Skin epidermis (tissue), 12 donors: ENCODE results near the gene RCBTB2.
A peak's percentile ranks its signal among the peaks of the same experiment; 100 is the strongest.

ENCODE experiments used
- H3K27ac ChIP-seq, 21 experiments: fragments of 200-600 bp; sonication (generic) in 11 of 21; one replicate each; pipeline ENCODE4 v1.5.0; 2020; ENCODE audit warnings: mild to moderate bottlenecking in 3 of 21, inconsistent platforms in 2 of 21, moderate library complexity in 2 of 21
- H3K4me3 ChIP-seq, 7 experiments: fragments of 200-600 bp; sonication (generic) in 2 of 7; one replicate each; pipeline ENCODE4 v1.5.0; 2020; ENCODE audit warnings: inconsistent platforms in 2 of 7, mild to moderate bottlenecking in 2 of 7, moderate library complexity in 1 of 7

The RCBTB2 gene

DNA sequence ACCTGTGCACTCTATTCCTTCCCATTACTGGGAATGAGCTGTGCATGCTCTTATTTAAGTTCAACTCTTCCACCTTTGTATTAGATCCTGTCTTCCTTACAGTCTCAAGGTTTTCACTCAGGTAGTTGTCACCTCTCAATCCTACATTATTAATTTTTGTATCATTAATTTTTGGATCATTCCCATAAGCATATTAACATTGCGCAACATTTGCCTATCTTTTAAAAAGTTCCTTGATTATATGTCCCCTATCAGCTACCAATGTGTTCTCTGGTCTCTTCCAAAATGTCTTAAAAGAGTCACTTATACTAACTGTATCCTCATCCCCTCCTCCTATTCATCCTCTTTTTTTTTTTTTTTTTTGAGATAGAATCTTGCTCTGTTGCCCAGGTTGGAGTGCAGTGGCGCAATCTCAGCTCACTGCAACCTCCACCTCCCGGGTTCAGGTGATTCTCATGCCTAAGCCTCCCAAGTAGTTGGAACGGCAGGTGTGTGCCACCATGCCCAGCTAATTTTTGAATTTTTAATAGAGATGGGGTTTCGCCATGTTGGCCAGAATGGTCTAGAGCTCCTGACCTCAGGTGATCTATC, 2.1 kb upstream of the RCBTB2 start:
- Histone ChIP-seq H3K27ac (peak overlapping the region in 2 of 21 experiments; percentile 20 to 99), H3K4me3 (no peak overlapping the region)

- Histone ChIP-seq H3K27ac (peak overlapping the region in 13 of 21 experiments; percentile 47 to 100 (median 98)), H3K4me3 (no peak overlapping the region)
Measured at GRCh38 chr13:48533961-48534600, 1.2 kb upstream of the RCBTB2 start.

- Histone ChIP-seq H3K4me3 (peak overlapping the region; percentile 48 to 84 (median 67)), H3K27ac (peak overlapping the region; percentile 57 to 100 (median 98))
Measured at GRCh38 chr13:48532256-48532505, 699 bp downstream of the RCBTB2 start.

DNA sequence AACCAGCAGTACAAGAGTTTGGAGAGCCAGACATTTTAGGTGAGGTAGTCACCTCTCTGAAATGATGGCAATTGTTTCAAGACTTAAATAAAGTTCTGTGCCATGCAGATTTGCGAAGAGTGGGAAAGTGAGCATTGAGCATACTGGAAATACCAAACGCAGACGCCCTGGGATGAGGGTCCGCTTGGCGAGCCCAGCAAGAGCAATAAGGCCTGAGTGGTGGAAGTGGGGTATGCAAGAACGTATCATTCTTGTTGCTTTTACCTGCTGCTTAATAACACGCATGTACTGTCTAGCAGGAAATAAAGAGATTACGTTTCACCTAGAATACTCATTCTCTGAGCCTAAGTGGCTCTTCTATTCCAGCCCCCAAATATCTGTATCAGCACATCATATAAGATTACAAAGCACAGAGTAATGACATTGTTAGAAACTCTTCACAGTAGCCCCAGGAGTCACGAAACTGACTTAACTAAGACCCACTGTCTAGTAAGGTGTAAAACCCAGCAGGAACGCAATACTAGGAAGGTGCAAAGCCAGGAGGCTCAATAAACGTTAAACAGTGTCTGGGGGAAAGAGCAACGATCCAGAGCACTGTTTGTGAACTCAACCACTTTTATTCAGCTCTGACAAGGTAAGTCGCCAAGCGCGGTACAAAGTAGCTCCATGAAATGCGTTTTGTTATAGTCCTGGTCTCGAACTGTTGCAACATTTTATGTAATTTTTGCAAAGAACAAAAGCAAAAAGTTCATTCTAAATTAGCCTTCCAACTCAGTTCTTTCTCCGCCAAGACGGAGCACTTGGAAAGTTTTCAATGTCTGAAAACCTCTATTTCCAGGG, 1.2 kb downstream of the RCBTB2 start:
- H3K4me3 ChIP-seq = peak overlapping the region; percentile 48 to 84 (median 67)
- H3K27ac ChIP-seq = peak overlapping the region; percentile 57 to 100 (median 98)

DNA sequence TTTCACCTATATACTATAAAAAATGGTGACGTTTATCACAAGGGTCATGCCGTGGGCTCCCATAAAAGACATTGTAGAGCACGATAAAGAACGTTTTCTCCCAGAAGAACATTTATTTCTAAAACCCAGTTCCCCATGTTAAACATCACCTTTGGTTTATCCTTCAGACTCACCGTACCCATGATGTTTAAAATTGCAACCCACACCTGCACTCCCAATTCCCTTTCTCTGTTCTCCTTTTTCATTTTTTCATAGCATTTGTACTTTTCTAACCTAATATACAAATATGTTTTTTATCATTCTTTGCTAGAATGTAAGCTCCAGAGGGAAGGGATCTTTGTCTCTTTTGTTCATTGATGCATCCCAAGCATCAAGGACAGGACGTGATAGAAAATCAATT, 2.0 kb downstream of the RCBTB2 start:
- H3K4me3 ChIP-seq = no peak overlapping the region

GRCh38 chr13:48528720-48529119, 4.2 kb downstream of the RCBTB2 start:
- H3K27ac ChIP-seq = peak overlapping the region in 2 of 21 experiments; percentile 3 to 7
- no peak overlapping the region for H3K4me3 ChIP-seq

More for the DNA sequence above, 2.0 kb downstream of the RCBTB2 start:
- H3K27ac ChIP-seq = peak overlapping the region in 6 of 21 experiments; percentile 55 to 99 (median 98)

DNA sequence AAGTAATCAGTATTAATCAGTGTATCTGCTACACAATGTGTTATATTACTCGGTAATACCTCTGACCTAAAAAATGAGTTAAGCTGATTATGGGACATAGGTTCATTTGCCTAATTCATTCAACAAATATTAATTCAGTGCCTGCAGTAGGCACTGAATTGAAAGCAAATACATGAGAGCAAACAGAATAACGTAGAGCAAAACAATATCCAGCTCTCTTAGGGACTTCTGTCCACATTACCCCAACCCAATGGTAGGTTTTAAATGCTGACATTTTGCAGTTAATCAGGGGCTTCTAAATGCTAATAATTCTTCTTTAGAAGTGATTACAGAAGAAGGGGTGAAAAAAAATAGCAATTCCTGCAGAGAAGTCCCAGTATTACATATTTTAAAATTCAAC, 4.9 kb downstream of the RCBTB2 start:
- Histone ChIP-seq H3K4me3 (no peak overlapping the region), H3K27ac (peak overlapping the region in 4 of 21 experiments; percentile 1 to 24 (median 5))

DNA sequence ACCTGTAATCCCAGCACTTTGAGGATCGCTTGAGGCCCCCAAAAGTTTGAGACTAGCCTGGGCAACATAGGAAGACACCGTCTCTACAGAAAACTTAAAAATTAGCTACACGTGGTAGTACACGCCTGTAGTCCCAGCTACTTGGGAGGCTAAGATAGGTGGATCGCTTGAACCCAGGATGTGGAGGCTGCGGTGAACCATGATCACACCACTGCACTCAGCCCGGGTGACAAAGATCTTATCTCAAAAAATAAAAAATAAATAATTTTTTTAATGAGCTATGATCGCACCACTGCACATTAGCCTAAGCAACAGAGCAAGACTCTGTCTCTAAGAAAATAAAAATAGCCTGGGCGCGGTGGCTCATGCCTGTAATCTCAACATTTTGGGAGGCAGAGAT, 6.6 kb downstream of the RCBTB2 start:
- Histone ChIP-seq H3K4me3 (no peak overlapping the region), H3K27ac (no peak overlapping the region)

DNA sequence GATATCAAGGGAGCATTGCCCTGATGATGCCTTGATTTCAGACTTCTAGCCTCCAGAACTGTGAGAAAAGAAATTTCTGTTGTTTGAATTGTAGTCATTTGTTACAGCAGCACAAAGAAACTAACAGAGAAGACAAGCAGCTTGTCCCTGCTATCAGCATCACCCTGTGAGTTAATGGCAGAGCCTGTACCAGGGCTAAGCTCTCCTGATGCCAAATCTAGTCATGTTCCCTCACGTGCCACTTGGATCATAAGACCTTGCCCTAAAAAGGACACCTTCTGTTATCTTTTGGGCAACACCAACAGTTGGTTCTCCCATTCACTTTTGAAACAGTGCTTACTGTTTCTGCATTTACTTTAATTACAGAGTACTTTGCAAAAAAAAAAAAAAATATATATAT, 14.8 kb downstream of the RCBTB2 start:
- Histone ChIP-seq H3K4me3 (no peak overlapping the region), H3K27ac (no peak overlapping the region)

- Histone ChIP-seq H3K27ac (no peak overlapping the region), H3K4me3 (no peak overlapping the region)
Measured at GRCh38 chr13:48515732-48516131, 17.1 kb downstream of the RCBTB2 start.

DNA sequence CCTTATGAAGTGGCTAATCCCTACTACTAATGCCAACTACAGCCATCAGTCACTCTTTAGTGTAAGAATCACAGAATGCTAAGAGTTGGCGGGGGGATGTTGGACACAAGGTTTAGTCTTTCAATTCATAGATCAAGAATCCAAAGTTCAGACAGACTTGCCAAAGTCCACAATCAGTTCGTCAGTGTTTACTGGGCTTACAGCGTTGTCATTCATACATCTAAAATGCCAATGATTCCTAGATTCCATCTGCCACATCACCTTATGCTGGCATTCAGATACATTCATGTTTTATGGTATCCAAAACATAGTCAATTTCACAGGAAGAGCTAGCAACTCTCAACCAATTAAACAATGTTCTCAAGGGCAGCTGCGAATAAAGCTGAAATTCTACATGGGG, 18.1 kb downstream of the RCBTB2 start:
- no peak overlapping the region for H3K27ac ChIP-seq

DNA sequence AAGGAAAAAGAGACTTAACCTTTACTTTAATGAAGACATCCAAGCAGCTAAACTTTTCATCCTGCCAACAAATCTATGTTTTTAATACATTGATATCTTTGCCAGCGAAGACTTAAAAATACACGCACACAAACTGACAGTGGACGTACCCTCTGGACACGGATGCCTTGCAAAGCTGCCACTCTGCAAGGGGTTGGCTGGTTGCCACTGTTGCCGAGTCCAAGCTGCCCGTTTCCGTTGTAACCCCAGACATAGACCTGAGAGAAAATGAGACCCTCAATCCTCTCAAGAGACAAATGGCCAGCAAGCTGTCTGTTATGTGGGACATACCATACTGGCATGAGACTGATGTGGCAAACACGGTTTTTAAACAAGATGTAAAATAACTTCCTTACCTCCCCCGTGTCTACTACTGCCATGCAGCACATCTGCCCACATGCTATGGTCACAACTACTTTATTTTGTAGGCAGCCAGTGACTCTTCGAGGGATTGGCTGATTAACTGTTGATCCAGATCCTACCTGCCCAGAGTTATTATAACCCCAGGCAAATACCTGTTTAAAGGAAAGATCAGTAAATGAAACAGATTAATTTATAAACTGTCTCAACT, 21.2 kb downstream of the RCBTB2 start:
- peak overlapping the region in 1 of 21 experiments; percentile 37 for H3K27ac ChIP-seq
- H3K4me3 ChIP-seq = no peak overlapping the region

More for the DNA sequence above, 18.1 kb downstream of the RCBTB2 start:
- H3K4me3 ChIP-seq = no peak overlapping the region

- H3K4me3 ChIP-seq = no peak overlapping the region
- H3K27ac ChIP-seq = peak overlapping the region in 1 of 21 experiments; percentile 94
Measured at GRCh38 chr13:48510698-48511097, 22.2 kb downstream of the RCBTB2 start.

DNA sequence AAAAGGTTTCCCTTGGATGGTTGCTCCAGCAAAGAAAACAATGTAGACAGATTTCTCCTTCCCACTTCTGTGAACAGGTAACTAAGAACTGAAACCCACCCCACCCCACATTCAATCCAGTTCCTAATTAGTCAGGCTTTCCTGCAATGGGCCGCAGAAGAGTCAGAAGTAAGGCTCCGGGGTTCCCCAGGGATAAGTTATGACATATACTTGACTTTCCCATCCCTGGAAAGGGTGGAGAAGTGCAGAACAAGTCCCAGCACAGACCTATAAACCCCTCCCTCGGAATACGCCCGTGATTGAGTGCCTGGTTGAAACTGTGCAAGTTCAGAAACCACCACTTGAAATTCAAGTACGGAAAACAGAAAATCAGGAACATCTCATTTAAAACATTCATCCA, 24.9 kb downstream of the RCBTB2 start:
- peak overlapping the region in 19 of 21 experiments; percentile 14 to 94 (median 78) for H3K27ac ChIP-seq

DNA sequence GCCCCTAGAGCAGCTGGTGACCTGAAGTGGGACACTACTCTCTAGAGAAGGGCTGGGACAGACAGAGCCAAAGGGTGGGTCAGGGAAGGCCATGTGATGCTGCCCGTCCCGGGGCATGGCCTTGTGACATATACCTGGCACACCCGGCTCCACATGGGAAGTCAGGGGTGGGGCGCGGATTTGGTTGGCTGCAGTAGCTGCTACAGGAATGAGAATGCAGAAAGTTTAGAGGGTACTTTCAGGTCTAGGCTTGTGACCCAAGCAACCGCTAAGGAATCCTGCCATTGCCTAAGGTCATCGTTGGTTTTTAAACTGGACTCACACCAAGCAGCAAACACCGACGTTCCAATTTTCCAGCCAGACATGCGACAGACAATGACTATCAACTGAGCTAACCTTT, 25.9 kb downstream of the RCBTB2 start:
- H3K4me3 ChIP-seq = no peak overlapping the region
- H3K27ac ChIP-seq = peak overlapping the region in 20 of 21 experiments; percentile 20 to 94 (median 80)

More for the DNA sequence above, 24.9 kb downstream of the RCBTB2 start:
- no peak overlapping the region for H3K4me3 ChIP-seq

GRCh38 chr13:48506092-48506701, 26.7 kb downstream of the RCBTB2 start:
- peak overlapping the region; percentile 20 to 94 (median 80) for H3K27ac ChIP-seq
- H3K4me3 ChIP-seq = no peak overlapping the region

DNA sequence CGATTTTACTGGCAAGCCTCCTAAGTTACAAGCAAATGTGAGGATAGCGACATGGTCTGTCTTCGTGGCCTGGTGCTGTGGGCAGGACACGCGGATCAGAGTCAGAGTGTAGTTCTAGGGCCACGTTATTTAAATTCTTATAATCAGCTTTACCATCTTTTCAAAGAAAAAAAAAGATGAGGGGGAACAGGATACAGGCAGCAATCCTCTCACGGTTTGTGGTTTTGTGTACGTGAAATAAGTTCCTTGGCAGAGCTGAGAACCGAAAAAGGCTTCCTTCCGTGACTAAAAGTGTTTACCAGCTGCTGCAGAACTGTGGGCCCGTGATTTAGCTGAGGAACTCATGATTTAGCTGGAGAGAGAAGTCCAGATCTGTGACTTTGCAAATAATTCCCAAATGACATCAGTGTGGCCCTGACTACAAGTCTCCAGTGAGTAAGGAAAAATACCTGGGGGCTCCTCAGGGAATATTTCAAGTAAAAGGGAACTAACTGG, 27.2 kb downstream of the RCBTB2 start:
- no peak overlapping the region for H3K4me3 ChIP-seq
- peak overlapping the region; percentile 20 to 94 (median 80) for H3K27ac ChIP-seq

GRCh38 chr13:48505012-48505411, 27.9 kb downstream of the RCBTB2 start:
- peak overlapping the region in 19 of 21 experiments; percentile 20 to 94 (median 81) for H3K27ac ChIP-seq
- H3K4me3 ChIP-seq = no peak overlapping the region

DNA sequence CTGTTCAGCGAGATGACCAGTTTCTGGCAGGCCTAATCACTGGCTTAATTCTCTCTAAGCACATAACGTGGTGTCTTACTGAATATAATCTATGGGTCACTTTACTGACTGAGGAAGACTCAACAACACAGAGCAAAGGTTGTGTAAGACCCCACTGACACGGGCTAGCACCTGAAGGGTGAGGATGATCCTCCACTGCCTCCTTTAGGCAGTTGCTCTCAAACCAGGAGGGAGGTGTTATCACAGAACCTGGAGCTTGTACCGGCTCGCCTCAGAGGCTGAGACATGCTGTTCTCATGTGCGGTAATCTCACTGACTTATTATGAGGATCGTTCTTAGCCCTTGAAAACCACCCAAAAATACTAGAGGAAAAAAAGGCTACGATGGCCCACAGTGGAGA, 28.3 kb downstream of the RCBTB2 start:
- Histone ChIP-seq H3K27ac (peak overlapping the region in 18 of 21 experiments; percentile 11 to 94 (median 82)), H3K4me3 (no peak overlapping the region)
